ENCODE results near the gene ORC4.
"Not testable (repeated sequence)": the region's sequence is repeated elsewhere in the genome, so short reads cannot be mapped to it uniquely, and the experiment has no call there.

ORC4 gene

DNA sequence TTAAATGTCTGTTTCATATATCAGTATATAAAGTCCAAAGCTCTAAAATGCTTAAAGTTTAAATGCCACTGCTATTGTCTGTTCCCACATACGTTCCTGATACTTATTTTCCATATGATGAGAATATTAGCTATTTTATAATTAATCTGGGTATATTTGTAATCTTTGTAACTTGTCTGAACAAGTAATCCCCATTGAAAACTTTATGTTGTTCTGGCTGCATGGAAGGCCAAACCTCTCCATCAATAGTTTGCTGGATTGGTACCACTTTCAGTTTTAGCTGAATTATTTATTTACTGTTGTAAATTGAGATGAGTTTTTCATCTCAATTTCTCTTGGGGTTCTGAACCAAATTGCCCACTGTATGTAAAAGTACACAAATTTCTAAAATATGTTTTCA is 1.8 kb upstream of the ORC4 start:
- ChIA-PET POLR2A (no interaction called here), CTCF (interaction anchor here (1.2 kb wide), 1 partner anchor 36 kb away, joined by 3 read pairs; no protein-coding TSS in a partner anchor)
- TF ChIP-seq L3MBTL2 (conservative IDR thresholded peaks at IDR 0.05) (no peak), ARNT (IDR thresholded peaks at IDR 0.05) (no peak), SUZ12 (IDR thresholded peaks at IDR 0.05) (no peak), FOXK2 (IDR thresholded peaks at IDR 0.05) (no peak), FOXA1 (IDR thresholded peaks at IDR 0.05) (no peak), BHLHE40 (IDR thresholded peaks at IDR 0.05; ENCODE audit: borderline replicate concordance) (no peak), TARDBP (IDR thresholded peaks at IDR 0.05) (no peak), FOXM1 (IDR thresholded peaks at IDR 0.05; ENCODE audit: borderline replicate concordance) (no peak), ELF4 (IDR thresholded peaks at IDR 0.05) (no peak), CTBP1 (IDR thresholded peaks at IDR 0.05; ENCODE audit: borderline replicate concordance) (no peak), HDGF (IDR thresholded peaks at IDR 0.05; ENCODE audit: borderline replicate concordance) (no peak), NFRKB (IDR thresholded peaks at IDR 0.05) (no peak), LEF1 (IDR thresholded peaks at IDR 0.05; ENCODE audit: borderline replicate concordance) (no peak), ZNF384 (IDR thresholded peaks at IDR 0.05) (no peak), SP1 (IDR thresholded peaks at IDR 0.05) (no peak)
- TF ChIP-seq, protein P1, sequence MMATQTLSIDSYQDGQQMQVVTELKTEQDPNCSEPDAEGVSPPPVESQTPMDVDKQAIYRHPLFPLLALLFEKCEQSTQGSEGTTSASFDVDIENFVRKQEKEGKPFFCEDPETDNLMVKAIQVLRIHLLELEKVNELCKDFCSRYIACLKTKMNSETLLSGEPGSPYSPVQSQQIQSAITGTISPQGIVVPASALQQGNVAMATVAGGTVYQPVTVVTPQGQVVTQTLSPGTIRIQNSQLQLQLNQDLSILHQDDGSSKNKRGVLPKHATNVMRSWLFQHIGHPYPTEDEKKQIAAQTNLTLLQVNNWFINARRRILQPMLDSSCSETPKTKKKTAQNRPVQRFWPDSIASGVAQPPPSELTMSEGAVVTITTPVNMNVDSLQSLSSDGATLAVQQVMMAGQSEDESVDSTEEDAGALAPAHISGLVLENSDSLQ (IDR thresholded peaks at IDR 0.05) = no peak
- no peak for DNase-seq (ENCODE audit: extremely low spot score)

DNA sequence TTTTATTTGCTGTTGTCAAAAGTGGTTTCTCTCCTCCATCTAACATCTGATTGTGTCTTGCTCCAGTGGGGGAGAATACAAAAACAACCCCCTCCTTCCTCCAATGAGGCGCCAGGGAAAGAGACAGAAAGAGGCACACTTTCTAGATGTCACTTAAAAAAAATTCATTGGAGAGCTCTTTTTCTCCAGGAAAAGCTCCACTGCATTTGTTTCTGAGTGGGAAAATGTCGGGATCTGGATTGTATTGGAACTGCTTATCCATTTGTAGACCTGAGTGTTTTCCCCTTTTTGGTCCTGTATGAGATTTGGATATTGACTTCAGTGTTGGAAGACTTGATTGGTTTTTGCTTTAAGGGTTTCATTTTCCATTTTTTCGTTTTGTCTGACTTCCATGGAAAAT is 1.3 kb upstream of the ORC4 start:
- DNase-seq (ENCODE audit: extremely low spot score) = no peak
- TF ChIP-seq HDGF (IDR thresholded peaks at IDR 0.05; ENCODE audit: borderline replicate concordance) (no peak), FOXK2 (IDR thresholded peaks at IDR 0.05) (no peak), TARDBP (IDR thresholded peaks at IDR 0.05) (no peak), LEF1 (IDR thresholded peaks at IDR 0.05; ENCODE audit: borderline replicate concordance) (no peak)
- ChIA-PET POLR2A (no interaction called here), CTCF (interaction anchor here (1.2 kb wide), 1 partner anchor 36 kb away, joined by 3 read pairs; no protein-coding TSS in a partner anchor)

DNA sequence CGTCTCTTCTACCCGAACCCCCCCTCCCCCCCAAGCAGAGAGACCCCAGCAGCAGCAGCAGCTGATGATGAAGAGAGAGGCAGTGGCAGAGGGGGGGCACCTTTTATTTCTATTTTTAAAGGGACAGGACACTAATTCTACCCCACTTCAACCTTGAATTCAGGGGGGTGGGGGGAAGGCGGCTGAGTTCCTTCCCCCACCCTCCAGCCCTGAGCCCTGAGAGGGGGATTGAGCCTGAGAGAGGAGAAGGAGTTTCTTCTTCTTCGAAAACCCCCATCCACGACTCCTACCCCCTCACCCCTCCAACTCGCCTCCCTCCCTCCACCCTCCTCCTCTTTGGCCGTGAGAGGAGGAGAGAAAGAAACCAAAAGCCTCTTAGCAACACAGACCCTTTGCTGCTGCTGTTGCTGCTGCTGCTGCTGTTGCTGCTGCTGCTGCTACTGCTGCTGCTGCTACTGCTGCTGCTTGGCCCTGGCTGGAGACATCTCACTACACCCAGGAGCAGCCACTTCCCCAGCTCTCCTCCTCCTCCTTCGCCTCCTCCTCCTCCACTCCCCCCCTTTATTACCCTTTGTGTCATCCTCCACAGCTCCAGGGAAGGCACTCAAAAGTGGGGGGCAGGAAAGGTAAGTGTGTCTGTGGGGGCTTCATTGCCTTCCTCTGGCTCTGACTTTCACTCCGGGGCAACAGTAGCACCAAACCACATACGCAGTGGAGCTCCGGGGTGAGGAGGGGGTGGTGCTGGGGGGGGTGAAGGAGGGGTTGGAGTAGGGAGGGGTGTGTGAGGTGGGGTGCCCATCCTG is 723 bp upstream of the ORC4 start, which contains the start of gene MBD5:
Gene MBD5 (plus strand): TSS at position 33 of the 803 bp plus-strand sequence.
- ChIA-PET CTCF (no interaction called here), POLR2A (interaction anchor here (1.0 to 1.4 kb wide), 7 partner anchors 8 to 438 kb away, joined by 3 to 5 read pairs (median 4); no protein-coding TSS in a partner anchor)
- TF ChIP-seq NFRKB (IDR thresholded peaks at IDR 0.05) (no peak), BHLHE40 (IDR thresholded peaks at IDR 0.05; ENCODE audit: borderline replicate concordance) (no peak), FOXM1 (IDR thresholded peaks at IDR 0.05; ENCODE audit: borderline replicate concordance) (peak; percentile 76; the same call in 1 of the 2 replicates)
- DNase-seq (ENCODE audit: extremely low spot score) = no peak

DNA sequence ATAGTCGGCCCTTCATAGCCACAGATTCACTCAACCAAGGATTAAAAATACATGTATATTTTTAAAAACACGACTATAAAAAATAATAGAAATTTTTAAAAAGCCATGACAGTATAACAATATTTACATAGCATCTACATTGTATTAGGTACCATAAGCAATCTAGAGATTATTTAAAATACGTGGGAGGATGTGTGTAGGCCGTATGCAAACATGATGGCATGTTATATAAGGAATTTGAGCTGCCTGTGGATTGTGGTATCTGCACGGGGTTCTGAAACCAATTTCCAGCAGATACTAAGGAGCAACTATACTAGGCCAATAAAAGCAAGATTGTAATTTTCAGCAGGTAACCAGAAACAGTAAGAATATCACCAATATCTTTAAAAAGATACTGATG is 5.9 kb downstream of the ORC4 start:
- no peak for DNase-seq (ENCODE audit: extremely low spot score)
- CTCF ChIA-PET = no interaction called here
- POLR2A ChIA-PET = no interaction called here
- TF ChIP-seq NFRKB (IDR thresholded peaks at IDR 0.05) (no peak), LEF1 (IDR thresholded peaks at IDR 0.05; ENCODE audit: borderline replicate concordance) (no peak), TARDBP (IDR thresholded peaks at IDR 0.05) (no peak), FOXK2 (IDR thresholded peaks at IDR 0.05) (no peak), ELF4 (IDR thresholded peaks at IDR 0.05) (no peak), ARNT (IDR thresholded peaks at IDR 0.05) (no peak), HDGF (IDR thresholded peaks at IDR 0.05; ENCODE audit: borderline replicate concordance) (no peak), BHLHE40 (IDR thresholded peaks at IDR 0.05; ENCODE audit: borderline replicate concordance) (no peak), FOXM1 (IDR thresholded peaks at IDR 0.05; ENCODE audit: borderline replicate concordance) (no peak), CTBP1 (IDR thresholded peaks at IDR 0.05; ENCODE audit: borderline replicate concordance) (no peak), L3MBTL2 (conservative IDR thresholded peaks at IDR 0.05) (no peak), SP1 (IDR thresholded peaks at IDR 0.05) (no peak), SUZ12 (IDR thresholded peaks at IDR 0.05) (no peak), FOXA1 (IDR thresholded peaks at IDR 0.05) (no peak)
- TF ChIP-seq, protein P1 (IDR thresholded peaks at IDR 0.05) = no peak

DNA sequence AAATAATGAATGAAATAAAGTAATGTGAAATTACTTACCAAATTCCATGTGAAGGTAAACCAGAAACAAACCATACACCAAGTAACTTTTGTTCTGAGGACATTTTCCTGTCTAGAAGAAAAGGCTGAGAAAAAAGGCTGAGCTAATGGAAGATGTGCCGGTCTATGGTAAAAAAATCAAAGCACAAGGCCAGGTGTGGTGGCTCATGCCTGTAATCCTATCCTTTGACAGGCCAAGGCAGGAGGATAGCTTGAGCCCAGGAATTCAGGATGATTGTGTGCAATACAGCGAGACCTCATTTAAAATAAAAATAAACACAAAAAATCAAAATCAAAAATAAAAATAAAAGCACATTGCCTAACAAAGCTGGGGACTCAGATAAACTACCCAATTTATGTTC is 6.7 kb downstream of the ORC4 start:
- ChIA-PET CTCF (no interaction called here), POLR2A (no interaction called here)
- TF ChIP-seq FOXM1 (IDR thresholded peaks at IDR 0.05; ENCODE audit: borderline replicate concordance) (no peak), SP1 (IDR thresholded peaks at IDR 0.05) (no peak), HDGF (IDR thresholded peaks at IDR 0.05; ENCODE audit: borderline replicate concordance) (no peak), LEF1 (IDR thresholded peaks at IDR 0.05; ENCODE audit: borderline replicate concordance) (no peak), L3MBTL2 (conservative IDR thresholded peaks at IDR 0.05) (no peak), FOXK2 (IDR thresholded peaks at IDR 0.05) (no peak)
- DNase-seq (ENCODE audit: extremely low spot score) = no peak

DNA sequence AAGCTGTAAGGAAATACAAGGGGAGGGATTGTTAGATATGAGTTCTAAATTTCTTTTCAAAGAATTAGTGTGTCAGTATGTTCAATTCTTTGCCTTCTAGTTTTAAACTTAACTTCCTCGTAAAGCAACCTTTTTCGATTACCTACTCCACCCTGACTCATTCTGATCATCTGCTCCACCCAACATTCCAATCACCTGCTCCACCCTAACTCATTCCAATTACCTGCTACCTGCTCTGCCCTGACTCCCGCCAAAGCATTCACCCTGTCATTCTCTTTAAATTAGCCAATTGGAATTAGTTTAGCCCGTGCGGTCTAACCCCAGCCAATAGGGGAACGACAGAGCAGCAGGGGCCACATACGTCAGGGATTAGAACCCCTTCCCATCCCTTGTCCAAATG is 12.1 kb downstream of the ORC4 start:
- POLR2A ChIA-PET; CTCF ChIA-PET; DNase-seq (ENCODE audit: extremely low spot score): not testable (repeated sequence)

DNA sequence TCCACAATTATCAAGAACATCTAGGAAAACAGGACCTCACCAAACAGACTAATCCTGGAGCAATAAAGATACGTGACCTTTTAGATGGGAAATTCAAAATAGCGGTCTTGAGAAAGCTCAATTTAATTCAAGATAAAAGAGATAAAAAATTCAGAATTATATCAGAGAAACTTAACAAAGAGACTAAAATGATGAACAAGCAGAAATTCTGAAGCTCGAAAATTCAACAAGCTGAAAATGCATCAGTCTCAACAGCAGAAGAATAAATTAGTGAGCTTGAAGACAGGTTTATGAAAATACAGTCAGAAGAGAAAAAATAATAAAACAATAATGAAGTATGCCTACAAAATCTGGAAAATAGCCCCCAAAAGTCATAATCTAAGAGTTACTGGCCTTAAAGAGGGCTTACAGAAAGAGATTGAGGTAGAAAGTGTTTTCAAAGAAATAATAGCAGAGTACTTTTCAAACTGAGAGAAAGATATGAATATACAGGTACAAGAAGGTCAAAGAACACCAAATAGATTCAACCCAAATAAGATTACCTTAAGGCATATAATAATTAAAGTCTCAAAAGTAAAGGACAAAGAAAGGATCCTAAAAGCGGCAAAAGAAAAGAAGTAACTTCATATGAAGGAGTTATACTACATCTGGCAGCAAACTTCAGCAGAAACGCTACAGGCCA is 13.2 kb downstream of the ORC4 start:
- no peak for TF ChIP-seq HDGF (IDR thresholded peaks at IDR 0.05; ENCODE audit: borderline replicate concordance)
- no peak for TF ChIP-seq FOXM1 (IDR thresholded peaks at IDR 0.05; ENCODE audit: borderline replicate concordance)
- no peak for TF ChIP-seq CTBP1 (IDR thresholded peaks at IDR 0.05; ENCODE audit: borderline replicate concordance)
- no peak for TF ChIP-seq FOXK2 (IDR thresholded peaks at IDR 0.05)
- TF ChIP-seq, protein P1 (IDR thresholded peaks at IDR 0.05) = no peak
- no peak for TF ChIP-seq FOXA1 (IDR thresholded peaks at IDR 0.05)
- TF ChIP-seq ELF4 (IDR thresholded peaks at IDR 0.05) = no peak
- TF ChIP-seq BHLHE40 (IDR thresholded peaks at IDR 0.05; ENCODE audit: borderline replicate concordance) = no peak
- no peak for TF ChIP-seq ZNF384 (IDR thresholded peaks at IDR 0.05)
- ChIA-PET POLR2A (no interaction called here), CTCF (interaction anchor here (0.6 kb wide), 1 partner anchor 28 kb away, joined by 3 read pairs; no protein-coding TSS in a partner anchor)
- DNase-seq (ENCODE audit: extremely low spot score) = no peak
